Peyer's patch (tissue), 4 donors: ENCODE data around the gene SUPT3H. TPM values are rescaled to one million over a fixed set of nuclear protein-coding genes. Genes with fewer than 3 reads are reported as not detected.

ENCODE experiments used
- DNase-seq, 3 donors: peaks; one replicate each; pipeline ENCODE4 v3.0.0-alpha.2; 2017 to 2019
- H3K27ac ChIP-seq, 4 donors: fragments of 200-600 bp; sonication (generic); one replicate each; pipeline ENCODE4 v1.5.1; 2016 to 2019
- H3K27me3 ChIP-seq, 2 donors: fragments of 200-600 bp; sonication (generic); one replicate each; pipeline ENCODE4 v1.5.1; 2019
- H3K36me3 ChIP-seq, 3 donors: fragments of 200-600 bp; sonication (generic); one replicate each; pipeline ENCODE4 v1.5.1; 2016 to 2019
- H3K4me1 ChIP-seq, 4 donors: fragments of 200-600 bp; sonication (generic); one replicate each; pipeline ENCODE4 v1.5.1; 2016 to 2019
- H3K4me3 ChIP-seq, 4 donors: fragments of 200-600 bp; sonication (generic); 1 replicate in 3 of 4; 2 replicates in 1 of 4; pipeline ENCODE4 v1.5.1; 2016 to 2019; ENCODE audit warnings: mild to moderate bottlenecking in 1 of 4
- H3K9me3 ChIP-seq, 4 donors: fragments of 200-600 bp; sonication (generic); one replicate each; pipeline ENCODE4 v1.5.1; 2016 to 2019; ENCODE audit warnings: mild to moderate bottlenecking in 1 of 4
- POLR2A ChIP-seq, 2 donors: fragments of 450-650 bp; IDR thresholded peaks; one replicate each; pipeline ENCODE4 v1.5.1; 2017; ENCODE audit warnings: antibody characterized with exemption in 2 of 2, mild to moderate bottlenecking in 2 of 2, moderate library complexity in 2 of 2
- total RNA-seq, 4 donors: library from RNA; depleted of rRNA; stranded (reverse); fragments of >200 nt; gene quantifications; one replicate each; pipeline ENCODE4 v1.1.0, GENCODE V29; 2016
- TF ChIP-seq, protein P1 (sequence below), 6 experiments: fragments of 450-650 bp in 4 of 6; fragments of 200-600 bp in 2 of 6; sonication (generic) in 1 of 6; IDR thresholded peaks; one replicate each; pipeline ENCODE4 v1.5.1; 2017 to 2019; ENCODE audit warnings: antibody characterized with exemption in 6 of 6, mild to moderate bottlenecking in 3 of 6, moderate library complexity in 1 of 6

The SUPT3H gene
- total RNA-seq, 4 donors from 2014 or later = 2.0 to 17.3 (median 2.7) TPM

GRCh38 chr6:45253453-45253852 lies 124.3 kb downstream of the SUPT3H start:
- no peaks in the 10 kb centered on the region for H3K9me3 ChIP-seq
- H3K27me3 ChIP-seq = no peaks in the 10 kb centered on the region
- TF ChIP-seq, protein P1, sequence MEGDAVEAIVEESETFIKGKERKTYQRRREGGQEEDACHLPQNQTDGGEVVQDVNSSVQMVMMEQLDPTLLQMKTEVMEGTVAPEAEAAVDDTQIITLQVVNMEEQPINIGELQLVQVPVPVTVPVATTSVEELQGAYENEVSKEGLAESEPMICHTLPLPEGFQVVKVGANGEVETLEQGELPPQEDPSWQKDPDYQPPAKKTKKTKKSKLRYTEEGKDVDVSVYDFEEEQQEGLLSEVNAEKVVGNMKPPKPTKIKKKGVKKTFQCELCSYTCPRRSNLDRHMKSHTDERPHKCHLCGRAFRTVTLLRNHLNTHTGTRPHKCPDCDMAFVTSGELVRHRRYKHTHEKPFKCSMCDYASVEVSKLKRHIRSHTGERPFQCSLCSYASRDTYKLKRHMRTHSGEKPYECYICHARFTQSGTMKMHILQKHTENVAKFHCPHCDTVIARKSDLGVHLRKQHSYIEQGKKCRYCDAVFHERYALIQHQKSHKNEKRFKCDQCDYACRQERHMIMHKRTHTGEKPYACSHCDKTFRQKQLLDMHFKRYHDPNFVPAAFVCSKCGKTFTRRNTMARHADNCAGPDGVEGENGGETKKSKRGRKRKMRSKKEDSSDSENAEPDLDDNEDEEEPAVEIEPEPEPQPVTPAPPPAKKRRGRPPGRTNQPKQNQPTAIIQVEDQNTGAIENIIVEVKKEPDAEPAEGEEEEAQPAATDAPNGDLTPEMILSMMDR (IDR thresholded peaks at IDR 0.05) = no peak
- TF ChIP-seq POLR2A (IDR thresholded peaks at IDR 0.05) = no peak
- no peaks in the 10 kb centered on the region for H3K4me1 ChIP-seq
- DNase-seq = no peak
- H3K27ac ChIP-seq = no peak overlapping the region
- H3K36me3 ChIP-seq = no peaks in the 10 kb centered on the region
- H3K4me3 ChIP-seq = no peak overlapping the region

- Histone ChIP-seq H3K27me3 (no peaks in the 10 kb centered on the region), H3K9me3 (peaks cover 0 to 17% (median 6%) of the 10 kb centered on the region in 4 donors), H3K4me3 (no peak overlapping the region), H3K36me3 (no peaks in the 10 kb centered on the region), H3K4me1 (no peaks in the 10 kb centered on the region), H3K27ac (no peak overlapping the region)
- DNase-seq = no peak
- no peak for TF ChIP-seq POLR2A (IDR thresholded peaks at IDR 0.05)
These were observed 146.1 kb downstream of the SUPT3H start for GRCh38 chr6:45231660-45232059.

GRCh38 chr6:45229416-45229815 lies 148.3 kb downstream of the SUPT3H start:
- TF ChIP-seq, protein P1 (IDR thresholded peaks at IDR 0.05) = no peak
- no peak for TF ChIP-seq POLR2A (IDR thresholded peaks at IDR 0.05)
- no peak overlapping the region for H3K4me3 ChIP-seq
- no peaks in the 10 kb centered on the region for H3K27me3 ChIP-seq
- DNase-seq = no peak
- H3K9me3 ChIP-seq = peaks cover 0 to 17% (median 6%) of the 10 kb centered on the region in 4 donors
- H3K27ac ChIP-seq = no peak overlapping the region
- no peaks in the 10 kb centered on the region for H3K4me1 ChIP-seq
- H3K36me3 ChIP-seq = no peaks in the 10 kb centered on the region

DNA sequence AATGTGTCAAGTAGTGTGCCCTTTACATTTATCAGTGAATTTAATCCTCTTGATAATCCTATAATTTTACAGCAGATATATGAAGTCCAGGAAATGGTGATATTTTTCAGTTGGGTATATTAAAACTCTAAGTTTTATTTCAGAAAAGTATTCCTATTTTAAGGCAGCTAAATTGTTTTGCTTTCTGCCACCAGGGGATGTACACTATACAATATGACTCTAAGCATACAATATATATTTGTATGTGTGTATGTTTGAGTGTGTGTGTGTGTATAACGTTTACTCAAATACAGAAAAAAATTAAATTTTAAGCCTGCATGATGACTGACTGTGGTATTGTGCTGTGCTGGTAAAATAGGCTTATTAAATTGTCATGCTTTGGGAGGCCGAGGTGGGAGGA lies 151.7 kb downstream of the SUPT3H start:
- Histone ChIP-seq H3K36me3 (no peaks in the 10 kb centered on the region), H3K9me3 (peaks cover 0 to 2% (median 0%) of the 10 kb centered on the region in 4 donors), H3K27ac (no peak overlapping the region), H3K4me3 (no peak overlapping the region), H3K27me3 (no peaks in the 10 kb centered on the region), H3K4me1 (no peaks in the 10 kb centered on the region)
- no peak for TF ChIP-seq POLR2A (IDR thresholded peaks at IDR 0.05)
- TF ChIP-seq, protein P1 (IDR thresholded peaks at IDR 0.05) = no peak
- no peak for DNase-seq

- H3K9me3 ChIP-seq = no peaks in the 10 kb centered on the region
These were observed 155.4 kb downstream of the SUPT3H start for GRCh38 chr6:45222380-45222779.

GRCh38 chr6:45215759-45216158 lies 162.0 kb downstream of the SUPT3H start:
- Histone ChIP-seq H3K4me3 (no peak overlapping the region), H3K36me3 (no peaks in the 10 kb centered on the region), H3K4me1 (no peaks in the 10 kb centered on the region), H3K27me3 (no peaks in the 10 kb centered on the region), H3K9me3 (peaks cover 0 to 6% (median 0%) of the 10 kb centered on the region in 4 donors), H3K27ac (no peak overlapping the region)
- no peak for TF ChIP-seq POLR2A (IDR thresholded peaks at IDR 0.05)
- TF ChIP-seq, protein P1 (IDR thresholded peaks at IDR 0.05) = no peak
- DNase-seq = no peak

More at GRCh38 chr6:45222380-45222779, 155.4 kb downstream of the SUPT3H start:
- no peak overlapping the region for H3K4me3 ChIP-seq
- H3K27ac ChIP-seq = no peak overlapping the region
- no peak for DNase-seq
- no peaks in the 10 kb centered on the region for H3K36me3 ChIP-seq
- H3K27me3 ChIP-seq = no peaks in the 10 kb centered on the region
- TF ChIP-seq POLR2A (IDR thresholded peaks at IDR 0.05) = no peak
- TF ChIP-seq, protein P1 (IDR thresholded peaks at IDR 0.05) = no peak
- H3K4me1 ChIP-seq = no peaks in the 10 kb centered on the region
